OCI-LY3 (cell line): Measurements from ENCODE around the gene SGSM1.

Experiments used
- H2AFZ ChIP-seq: fragments of 200-600, 300-600 bp; shearing (Covaris generic); 2 replicates; pipeline ENCODE4 v1.6.0; 2014; ENCODE audit warnings: antibody characterized with exemption, low read depth, low read length
- H3K27ac ChIP-seq: fragments of 200-600, 300-600 bp; sonication (generic); 2 replicates; pipeline ENCODE4 v1.5.1; 2014; ENCODE audit warnings: mild to moderate bottlenecking, low read length, moderate library complexity, mixed read lengths
- H3K27me3 ChIP-seq: fragments of 200-600, 300-600 bp; sonication (generic); 2 replicates; pipeline ENCODE4 v1.6.1; 2014; ENCODE audit warnings: low read depth, low read length, mixed read lengths
- H3K36me3 ChIP-seq: fragments of 200-600, 300-600 bp; sonication (generic); replicated peaks from 2 replicates; pipeline ENCODE3; 2014; ENCODE audit warnings: low read depth, low read length, mixed read lengths
- H3K4me1 ChIP-seq: fragments of 300-600, 200-600 bp; sonication (generic); 2 replicates; pipeline ENCODE4 v1.6.1; 2014; ENCODE audit warnings: low read length, mixed read lengths
- H3K4me2 ChIP-seq: fragments of 200-600, 300-600 bp; sonication (generic); 2 replicates; pipeline ENCODE4 v1.6.1; 2014; ENCODE audit warnings: low read length, mixed read lengths
- H3K4me3 ChIP-seq: fragments of 300-600, 200-600 bp; sonication (generic); 2 replicates; pipeline ENCODE4 v1.5.1; 2014; ENCODE audit warnings: antibody characterized with exemption, mild to moderate bottlenecking, low read length, moderate library complexity
- H3K79me2 ChIP-seq: fragments of 300-600, 200-600 bp; shearing (Covaris generic); 2 replicates; pipeline ENCODE4 v1.6.1; 2014; ENCODE audit warnings: mild to moderate bottlenecking, low read length, mixed read lengths
- H3K9ac ChIP-seq: fragments of 300-600, 200-600 bp; shearing (Covaris generic); 2 replicates; pipeline ENCODE4 v1.6.0; 2014; ENCODE audit warnings: mild to moderate bottlenecking, low read length, moderate library complexity
- H3K9me3 ChIP-seq: fragments of 200-600, 300-600 bp; shearing (Covaris generic); 2 replicates; pipeline ENCODE4 v1.6.1; 2014; ENCODE audit warnings: low read length, mixed read lengths; ENCODE audit not compliant: insufficient read depth
- H4K20me1 ChIP-seq: fragments of 200-600, 300-600 bp; sonication (generic); 2 replicates; pipeline ENCODE4 v1.6.1; 2016; ENCODE audit warnings: low read length, mixed read lengths; ENCODE audit not compliant: insufficient read depth
- CTCF ChIP-seq: fragments of 200-600, 300-600 bp; sonication (generic); IDR thresholded peaks from 2 replicates; pipeline ENCODE4 v1.5.1; 2014; ENCODE audit warnings: antibody characterized with exemption, low read length, low read depth
- EZH2phosphoT487 ChIP-seq: fragments of 200-600 bp; shearing (Covaris generic); IDR thresholded peaks from 2 replicates; pipeline ENCODE4 v1.6.1; 2018; ENCODE audit warnings: antibody characterized with exemption, mixed run types, low read depth

Gene SGSM1

GRCh38 chr22:24775769-24776492 lies 30.1 kb upstream of the SGSM1 start:
- Histone ChIP-seq H3K27me3 (peaks cover 14% of the 10 kb centered on the region; the same call in 1 of the 2 replicates), H3K79me2 (no peaks in the 10 kb centered on the region), H4K20me1 (no peaks in the 10 kb centered on the region), H3K9me3 (no peaks in the 10 kb centered on the region), H3K4me3 (no peak overlapping the region), H2AFZ (no peak overlapping the region), H3K4me2 (no peak overlapping the region), H3K9ac (no peak overlapping the region), H3K36me3 (no peaks in the 10 kb centered on the region), H3K27ac (no peak overlapping the region), H3K4me1 (no peaks in the 10 kb centered on the region)
- TF ChIP-seq EZH2phosphoT487 (no peak), CTCF (no peak)

DNA sequence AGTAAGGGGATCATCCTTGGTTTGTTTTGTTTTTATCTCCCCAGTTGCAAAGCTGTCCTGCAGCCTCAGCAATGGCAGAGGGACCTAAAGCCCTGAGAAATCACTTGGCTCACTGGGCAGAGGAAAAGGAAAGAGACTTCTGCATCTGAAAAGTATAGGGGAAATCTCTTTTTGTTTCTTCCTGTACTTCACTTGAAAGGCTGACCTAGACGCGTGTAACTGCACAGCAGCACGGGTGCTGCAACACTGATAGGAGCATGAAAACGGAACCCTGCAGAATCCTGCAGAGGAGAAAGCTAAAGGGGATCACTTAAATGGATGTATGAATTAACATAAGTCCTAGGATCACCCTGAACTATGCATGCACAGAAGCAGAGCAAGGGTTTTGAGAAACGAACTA lies 29.5 kb upstream of the SGSM1 start:
- Histone ChIP-seq H4K20me1 (no peaks in the 10 kb centered on the region), H3K36me3 (no peaks in the 10 kb centered on the region), H3K79me2 (no peaks in the 10 kb centered on the region), H3K4me2 (no peak overlapping the region), H3K27ac (no peak overlapping the region), H3K9me3 (no peaks in the 10 kb centered on the region), H3K27me3 (peaks cover 14% of the 10 kb centered on the region; the same call in 1 of the 2 replicates), H3K9ac (no peak overlapping the region), H2AFZ (no peak overlapping the region), H3K4me1 (no peaks in the 10 kb centered on the region), H3K4me3 (no peak overlapping the region)
- TF ChIP-seq EZH2phosphoT487: no peak
- TF ChIP-seq CTCF: no peak

DNA sequence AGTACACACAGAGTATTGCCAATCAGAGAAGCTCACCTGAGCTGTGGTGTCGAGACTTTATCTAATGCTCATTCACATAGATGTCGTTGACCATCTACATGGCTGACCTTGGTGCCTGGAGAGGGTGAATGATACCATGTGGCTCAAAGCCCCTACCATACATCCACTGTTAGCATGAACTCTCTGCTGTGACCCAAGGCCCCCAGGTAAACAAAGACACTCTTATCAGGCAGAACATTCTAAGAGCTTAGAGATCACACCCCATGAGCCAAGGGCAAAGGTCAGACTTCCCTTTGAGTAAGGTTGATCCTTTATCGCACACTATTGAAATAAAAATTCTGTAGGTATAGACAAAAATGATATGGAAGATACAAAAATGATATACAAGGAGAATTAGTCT lies 16.5 kb upstream of the SGSM1 start:
- Histone ChIP-seq H3K4me3 (no peak overlapping the region), H3K9me3 (no peaks in the 10 kb centered on the region), H3K4me2 (no peak overlapping the region), H3K4me1 (no peaks in the 10 kb centered on the region), H3K9ac (no peak overlapping the region), H3K27me3 (peaks cover 20% of the 10 kb centered on the region; the same call in 1 of the 2 replicates), H3K27ac (no peak overlapping the region), H2AFZ (no peak overlapping the region), H4K20me1 (no peaks in the 10 kb centered on the region), H3K79me2 (no peaks in the 10 kb centered on the region), H3K36me3 (no peaks in the 10 kb centered on the region)
- TF ChIP-seq EZH2phosphoT487 (no peak), CTCF (no peak)

- no peak for TF ChIP-seq EZH2phosphoT487
- TF ChIP-seq CTCF: no peak
Observed at GRCh38 chr22:24791362-24791761, 14.6 kb upstream of the SGSM1 start.

More at GRCh38 chr22:24791362-24791761, 14.6 kb upstream of the SGSM1 start:
- Histone ChIP-seq H3K9me3 (no peaks in the 10 kb centered on the region), H3K27me3 (peaks cover 14% of the 10 kb centered on the region; the same call in 1 of the 2 replicates), H4K20me1 (no peaks in the 10 kb centered on the region), H3K4me1 (no peaks in the 10 kb centered on the region), H3K4me2 (no peak overlapping the region), H3K36me3 (no peaks in the 10 kb centered on the region), H3K79me2 (no peaks in the 10 kb centered on the region), H3K9ac (no peak overlapping the region), H3K4me3 (no peak overlapping the region), H2AFZ (no peak overlapping the region), H3K27ac (no peak overlapping the region)
